Measurements from ENCODE around the gene RS1. TPM values are rescaled to one million over a fixed set of nuclear protein-coding genes. Genes with fewer than 3 reads are reported as not detected.

RS1 gene
- total and polyA plus RNA-seq, 9 donors: not detected

DNA sequence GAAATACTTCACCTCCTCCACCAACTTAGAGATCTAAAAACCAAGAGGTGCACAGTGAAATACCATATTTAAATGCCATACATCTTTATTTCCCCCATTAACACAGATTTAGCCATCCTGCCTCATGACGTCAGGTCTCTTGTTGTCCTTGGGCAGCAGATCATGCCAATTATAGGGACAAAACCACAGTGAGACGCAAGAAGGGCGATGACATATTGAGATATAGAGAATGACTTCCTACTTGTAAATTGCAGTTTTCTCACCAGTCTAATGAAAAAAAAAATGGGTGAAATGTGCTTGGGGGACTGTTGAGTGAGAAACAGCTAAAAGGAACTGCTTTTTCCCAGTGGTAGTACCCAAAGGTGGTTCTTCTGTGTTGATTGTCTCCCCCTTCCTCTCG is 24.3 kb downstream of the RS1 start:
- Histone ChIP-seq H3K27me3 (no peaks in the 10 kb centered on the region), H3K36me3 (no peaks in the 10 kb centered on the region), H3K9me3 (no peaks in the 10 kb centered on the region), H3K4me3 (no peak overlapping the region), H3K4me1 (ENCODE audit: insufficient read depth) (no peaks in the 10 kb centered on the region), H3K27ac (no peak overlapping the region)
- TF ChIP-seq POLR2A (IDR thresholded peaks at IDR 0.05): no peak
- TF ChIP-seq, protein P1, sequence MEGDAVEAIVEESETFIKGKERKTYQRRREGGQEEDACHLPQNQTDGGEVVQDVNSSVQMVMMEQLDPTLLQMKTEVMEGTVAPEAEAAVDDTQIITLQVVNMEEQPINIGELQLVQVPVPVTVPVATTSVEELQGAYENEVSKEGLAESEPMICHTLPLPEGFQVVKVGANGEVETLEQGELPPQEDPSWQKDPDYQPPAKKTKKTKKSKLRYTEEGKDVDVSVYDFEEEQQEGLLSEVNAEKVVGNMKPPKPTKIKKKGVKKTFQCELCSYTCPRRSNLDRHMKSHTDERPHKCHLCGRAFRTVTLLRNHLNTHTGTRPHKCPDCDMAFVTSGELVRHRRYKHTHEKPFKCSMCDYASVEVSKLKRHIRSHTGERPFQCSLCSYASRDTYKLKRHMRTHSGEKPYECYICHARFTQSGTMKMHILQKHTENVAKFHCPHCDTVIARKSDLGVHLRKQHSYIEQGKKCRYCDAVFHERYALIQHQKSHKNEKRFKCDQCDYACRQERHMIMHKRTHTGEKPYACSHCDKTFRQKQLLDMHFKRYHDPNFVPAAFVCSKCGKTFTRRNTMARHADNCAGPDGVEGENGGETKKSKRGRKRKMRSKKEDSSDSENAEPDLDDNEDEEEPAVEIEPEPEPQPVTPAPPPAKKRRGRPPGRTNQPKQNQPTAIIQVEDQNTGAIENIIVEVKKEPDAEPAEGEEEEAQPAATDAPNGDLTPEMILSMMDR (IDR thresholded peaks at IDR 0.05): no peak
- TF ChIP-seq EP300 (IDR thresholded peaks at IDR 0.05): no peak
- 77 to 85% (median 79%) methylated on average over 4 of the region's 4 CpGs for WGBS, 3 donors
- intact Hi-C loops (cut with DNase I): no loop called here
- no peak for DNase-seq

DNA sequence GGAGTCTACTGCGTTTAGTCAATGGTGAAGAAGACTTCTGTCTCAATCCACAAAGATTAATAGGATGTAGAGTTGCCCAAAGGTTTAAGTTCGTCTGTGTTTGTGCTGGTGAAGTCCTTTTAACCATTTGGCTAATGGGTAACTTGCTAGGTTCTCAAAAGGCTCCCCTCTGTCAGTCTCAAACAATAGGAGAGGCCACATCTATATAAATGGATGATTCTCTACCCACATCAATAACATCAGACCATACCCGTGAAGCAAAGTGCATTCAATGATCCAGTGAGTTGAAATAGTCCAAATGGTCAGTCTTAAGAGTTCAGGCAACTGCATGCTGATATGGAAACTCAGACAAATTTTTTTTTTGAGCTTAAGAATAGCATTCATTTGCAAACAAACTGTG is 28.1 kb downstream of the RS1 start:
- WGBS, 3 donors: 48 to 59% (median 48%) methylated on average over 3 of the region's 3 CpGs
- H3K9me3 ChIP-seq: no peaks in the 10 kb centered on the region
- H3K36me3 ChIP-seq: no peaks in the 10 kb centered on the region
- no peaks in the 10 kb centered on the region for H3K27me3 ChIP-seq
- no peak overlapping the region for H3K27ac ChIP-seq
- H3K4me1 ChIP-seq (ENCODE audit: insufficient read depth): no peaks in the 10 kb centered on the region
- TF ChIP-seq, protein P1 (IDR thresholded peaks at IDR 0.05): no peak
- TF ChIP-seq POLR2A (IDR thresholded peaks at IDR 0.05): no peak
- TF ChIP-seq EP300 (IDR thresholded peaks at IDR 0.05): no peak
- intact Hi-C loops (cut with DNase I): no loop called here
- DNase-seq: no peak
- no peak overlapping the region for H3K4me3 ChIP-seq

DNA sequence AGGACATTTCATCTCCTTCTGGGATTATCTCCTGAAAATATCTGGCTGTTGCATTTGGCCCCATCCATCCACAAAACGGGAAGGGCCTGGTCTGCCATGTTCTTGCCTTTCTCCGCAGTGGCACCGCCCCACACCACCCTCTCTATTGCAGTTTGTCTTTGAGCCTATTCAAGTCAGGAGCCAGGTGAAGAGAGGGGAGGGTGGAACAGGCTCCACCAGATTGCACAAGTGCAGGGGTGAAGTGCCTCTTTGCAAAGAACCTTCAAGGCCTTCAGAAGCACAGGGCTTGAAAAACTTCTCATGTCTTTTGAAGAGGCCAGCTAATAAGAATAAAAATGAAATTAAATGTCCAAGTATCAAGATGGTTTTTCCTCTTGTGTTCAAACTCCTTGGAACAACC is 28.7 kb downstream of the RS1 start:
- 83 to 84% (median 83%) methylated on average over 3 of the region's 3 CpGs for WGBS, 3 donors

DNA sequence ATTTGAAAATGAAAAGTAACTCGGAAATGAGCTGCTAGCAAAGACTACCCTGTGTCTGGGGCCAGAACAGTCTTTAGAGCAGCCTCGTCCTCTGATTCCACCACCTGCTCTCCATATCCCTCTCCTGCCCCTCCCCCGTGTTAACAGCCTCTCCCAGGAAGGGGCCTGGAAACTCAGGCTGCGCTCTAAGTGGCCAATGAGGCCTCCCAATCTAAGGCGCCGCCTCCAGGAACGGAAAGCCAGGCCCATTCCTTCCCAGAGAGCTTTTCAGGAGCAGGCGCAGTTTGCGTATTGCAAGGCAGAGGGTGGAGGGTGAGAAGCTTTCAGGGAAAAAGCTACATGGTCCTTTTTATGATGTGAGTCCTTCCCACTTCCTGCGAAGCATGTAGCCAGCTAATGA is 31.2 kb downstream of the RS1 start:
- H3K27me3 ChIP-seq: no peaks in the 10 kb centered on the region
- no peak for DNase-seq
- WGBS, 3 donors: 37 to 54% (median 38%) methylated on average over 10 of the region's 10 CpGs
- H3K36me3 ChIP-seq: no peaks in the 10 kb centered on the region
- H3K4me3 ChIP-seq: no peak overlapping the region
- H3K27ac ChIP-seq: no peak overlapping the region
- H3K4me1 ChIP-seq (ENCODE audit: insufficient read depth): no peaks in the 10 kb centered on the region
- TF ChIP-seq, protein P1 (IDR thresholded peaks at IDR 0.05): no peak
- no peak for TF ChIP-seq POLR2A (IDR thresholded peaks at IDR 0.05)
- no peak for TF ChIP-seq EP300 (IDR thresholded peaks at IDR 0.05)
- intact Hi-C loops (cut with DNase I): no loop called here
- H3K9me3 ChIP-seq: no peaks in the 10 kb centered on the region

More for the DNA sequence above, 28.7 kb downstream of the RS1 start:
- H3K27me3 ChIP-seq: no peaks in the 10 kb centered on the region
- H3K36me3 ChIP-seq: no peaks in the 10 kb centered on the region
- TF ChIP-seq, protein P1 (IDR thresholded peaks at IDR 0.05): no peak
- no peak for TF ChIP-seq POLR2A (IDR thresholded peaks at IDR 0.05)
- no peak for TF ChIP-seq EP300 (IDR thresholded peaks at IDR 0.05)
- H3K4me1 ChIP-seq (ENCODE audit: insufficient read depth): no peaks in the 10 kb centered on the region
- H3K4me3 ChIP-seq: no peak overlapping the region
- no peak overlapping the region for H3K27ac ChIP-seq
- H3K9me3 ChIP-seq: no peaks in the 10 kb centered on the region
- intact Hi-C loops (cut with DNase I): no loop called here
- no peak for DNase-seq

DNA sequence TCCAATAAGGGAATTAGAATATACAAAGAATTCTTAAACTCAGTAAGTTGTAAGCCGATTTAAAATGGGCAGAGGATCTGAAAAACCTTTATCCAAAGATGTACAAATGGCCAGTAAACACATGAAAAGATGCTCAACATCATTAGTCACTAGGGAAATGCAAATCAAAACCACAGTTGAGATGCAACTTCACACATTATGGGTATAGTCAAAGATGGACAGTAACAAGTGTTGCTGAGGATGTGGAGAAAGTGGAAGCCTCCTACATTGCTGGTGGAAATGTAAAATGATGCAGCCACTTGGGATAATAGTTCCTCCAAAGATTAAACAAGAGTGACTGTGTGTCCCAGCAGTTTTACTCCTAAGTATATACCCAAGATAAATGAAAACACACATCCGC is 32.6 kb downstream of the RS1 start:
- intact Hi-C loops (cut with DNase I): no loop called here
- DNase-seq: no peak
- Histone ChIP-seq H3K9me3 (no peaks in the 10 kb centered on the region), H3K27ac (no peak overlapping the region), H3K4me1 (ENCODE audit: insufficient read depth) (no peaks in the 10 kb centered on the region), H3K27me3 (no peaks in the 10 kb centered on the region), H3K36me3 (no peaks in the 10 kb centered on the region), H3K4me3 (no peak overlapping the region)
- no peak for TF ChIP-seq POLR2A (IDR thresholded peaks at IDR 0.05)
- no peak for TF ChIP-seq EP300 (IDR thresholded peaks at IDR 0.05)
- TF ChIP-seq, protein P1 (IDR thresholded peaks at IDR 0.05): no peak
- 87 to 90% (median 89%) methylated on average over 2 of the region's 2 CpGs for WGBS, 3 donors

All from ovary (tissue), 9 donors.